Activated CD8-positive, alpha-beta memory T cell treated with anti-CD3 and anti-CD28 coated beads for 36 hours (primary cell): ENCODE results near the gene GLRX5. TPM values are rescaled to one million over a fixed set of nuclear protein-coding genes. Genes with fewer than 3 reads are reported as not detected.
"Not testable (repeated sequence)": the region's sequence is repeated elsewhere in the genome, so short reads cannot be mapped to it uniquely, and the experiment has no call there.

Experiments used
- CTCF ChIA-PET: fragments of 350-600 bp; sonication (Branson Sonifier 250); formaldehyde crosslinking; loops from one replicate; lab custom pipeline; 2021; ENCODE audit warnings: antibody characterized with exemption; lab: Charles Lee
- POLR2A ChIA-PET: fragments of 350-600 bp; sonication (Branson Sonifier 250); formaldehyde crosslinking; loops from one replicate; lab custom pipeline; 2021; ENCODE audit warnings: antibody characterized with exemption; lab: Charles Lee
- total RNA-seq, 2 experiments: library from RNA; stranded (reverse); gene quantifications; one replicate each; pipeline ENCODE4 v1.2.3, GENCODE V29; 2021

Gene GLRX5
- total RNA-seq, 2 experiments from 2014 or later, result 50.4 to 54.9 TPM

- POLR2A ChIA-PET, result no interaction called here
- CTCF ChIA-PET, result interaction anchor here (0.8 to 1.9 kb wide), 2 partner anchors 213 to 433 kb away, joined by 3 to 11 read pairs; no protein-coding TSS in a partner anchor
These were observed 26.2 kb downstream of the GLRX5 start for GRCh38 chr14:95561001-95561412.

- POLR2A ChIA-PET, result no interaction called here
- CTCF ChIA-PET, result interaction anchor here (0.8 to 1.9 kb wide), 5 partner anchors 10 to 431 kb away, joined by 3 to 11 read pairs (median 4); no protein-coding TSS in a partner anchor
These were observed 28.2 kb downstream of the GLRX5 start for GRCh38 chr14:95562892-95563685.

- POLR2A ChIA-PET, result no interaction called here
These were observed 29.2 kb downstream of the GLRX5 start for GRCh38 chr14:95564060-95564459.

GRCh38 chr14:95569440-95569839 lies 34.6 kb downstream of the GLRX5 start:
- POLR2A ChIA-PET, result no interaction called here
- CTCF ChIA-PET, result no interaction called here

More at GRCh38 chr14:95564060-95564459, 29.2 kb downstream of the GLRX5 start:
- CTCF ChIA-PET, result interaction anchor here (0.8 to 1.5 kb wide), 2 partner anchors 11 to 430 kb away, joined by 3 to 4 read pairs; no protein-coding TSS in a partner anchor

GRCh38 chr14:95573313-95573712 lies 38.5 kb downstream of the GLRX5 start:
- ChIA-PET CTCF (no interaction called here), POLR2A (no interaction called here)

- CTCF ChIA-PET, result no interaction called here
- POLR2A ChIA-PET, result no interaction called here
These were observed 41.1 kb downstream of the GLRX5 start for GRCh38 chr14:95575840-95576473.

- CTCF ChIA-PET, result no interaction called here
- POLR2A ChIA-PET, result no interaction called here
These were observed 42.4 kb downstream of the GLRX5 start for GRCh38 chr14:95577067-95577800.

- CTCF ChIA-PET, result no interaction called here
- POLR2A ChIA-PET, result no interaction called here
These were observed 43.0 kb downstream of the GLRX5 start for GRCh38 chr14:95577870-95578269.

- POLR2A ChIA-PET, CTCF ChIA-PET: not testable (repeated sequence)
These were observed 49.2 kb downstream of the GLRX5 start for GRCh38 chr14:95583836-95584617.

GRCh38 chr14:95585953-95586620 lies 51.2 kb downstream of the GLRX5 start:
- CTCF ChIA-PET, result no interaction called here
- POLR2A ChIA-PET, result no interaction called here

GRCh38 chr14:95591182-95591581 lies 56.3 kb downstream of the GLRX5 start:
- POLR2A ChIA-PET, CTCF ChIA-PET: not testable (repeated sequence)

Other genes with a start within 250 kb of the GLRX5 start
- gene CLMN, start 215.1 kb upstream of the GLRX5 start, total RNA-seq, result under 1 TPM; 0.29 to 0.40 TPM
- 10 to 100 TPM; 37.0 to 38.7 TPM for gene SYNE3, start 18.4 kb upstream of the GLRX5 start, total RNA-seq
- gene TCL1B, start 151.4 kb downstream of the GLRX5 start, total RNA-seq, result not detected
- gene TCL1A, start 179.1 kb downstream of the GLRX5 start, total RNA-seq, result not detected